NCI-H460 (cell line): ENCODE measurements around the gene EIF2S3. TPM values are rescaled to one million over a fixed set of nuclear protein-coding genes. Genes with fewer than 3 reads are reported as not detected.

Experiments used
- DNase-seq: peaks from one replicate; pipeline ENCODE4 v3.0.0-alpha.2; 2016; ENCODE audit warnings: low read depth; ENCODE audit errors: extremely low read depth
- total RNA-seq: library from RNA; depleted of rRNA; stranded (reverse); fragments of >200 nt; shearing (Covaris generic); gene quantifications from 2 replicates; pipeline ENCODE4 v1.2.3, GENCODE V29; 2014; rRNA removed

Gene EIF2S3
- total RNA-seq, 1 experiment from 2014 or later: 592 TPM

GRCh38 chrX:24124244-24124799 lies 69.6 kb downstream of the EIF2S3 start:
- DNase-seq: no peak

GRCh38 chrX:24125028-24125612 lies 70.4 kb downstream of the EIF2S3 start:
- DNase-seq: no peak

Other genes starting within 250 kb of the EIF2S3 start
- gene APOO, start 147.0 kb upstream of the EIF2S3 start, total RNA-seq: 40.5 and 40.9 TPM in 2 replicates
- gene CXorf58, start 146.9 kb upstream of the EIF2S3 start, total RNA-seq: 0.05 and 0.14 TPM in 2 replicates
- gene KLHL15, start 27.8 kb upstream of the EIF2S3 start, total RNA-seq: 18.1 and 19.3 TPM in 2 replicates
- gene ZFX, start 94.8 kb downstream of the EIF2S3 start, total RNA-seq: 33.7 and 34.7 TPM in 2 replicates